GM12892 (cell line): Measurements from ENCODE around the gene FAM168A.
"Not testable (repeated sequence)": the region's sequence is repeated elsewhere in the genome, so short reads cannot be mapped to it uniquely, and the experiment has no call there.

Experiments used
- DNase-seq: peaks from one replicate; pipeline ENCODE4 v3.0.0; 2011; ENCODE audit not compliant: insufficient read length
- FAIRE-seq: peaks from 2 replicates; lab custom pipeline; 2011; peaks lifted over from hg19 to GRCh38; lab: Jason Lieb, UNC
- POLR2A ChIP-seq: IDR thresholded peaks from 2 replicates; pipeline ENCODE4 v1.6.1; 2011; ENCODE audit warnings: low read depth, low read length, control low read depth
- POLR2AphosphoS5 ChIP-seq: IDR thresholded peaks from 2 replicates; pipeline ENCODE4 v1.6.1; 2011; ENCODE audit warnings: low read depth, low read length, control low read depth
- TAF1 ChIP-seq: IDR thresholded peaks from 2 replicates; pipeline ENCODE4 v1.6.1; 2011; ENCODE audit warnings: low read depth, mild to moderate bottlenecking, control low read depth, low read length, borderline replicate concordance

FAM168A gene

GRCh38 chr11:73461964-73462363, 135.9 kb downstream of the FAM168A start:
- DNase-seq (no peak), FAIRE-seq (no peak)
- TF ChIP-seq TAF1 (no peak), POLR2A (no peak), POLR2AphosphoS5 (no peak)

GRCh38 chr11:73461335-73461840, 136.5 kb downstream of the FAM168A start:
- TF ChIP-seq POLR2A (no peak), TAF1 (no peak), POLR2AphosphoS5 (no peak)
- DNase-seq (no peak), FAIRE-seq (peak; percentile 71)

GRCh38 chr11:73458201-73458600, 139.7 kb downstream of the FAM168A start:
- TF ChIP-seq TAF1 (no peak), POLR2A (no peak), POLR2AphosphoS5 (no peak)
- FAIRE-seq (no peak), DNase-seq (no peak)

- no peak for DNase-seq
- no peak for FAIRE-seq
- TF ChIP-seq POLR2A (no peak), POLR2AphosphoS5 (no peak), TAF1 (no peak)
Observed at GRCh38 chr11:73454987-73455386, 142.9 kb downstream of the FAM168A start.

DNA sequence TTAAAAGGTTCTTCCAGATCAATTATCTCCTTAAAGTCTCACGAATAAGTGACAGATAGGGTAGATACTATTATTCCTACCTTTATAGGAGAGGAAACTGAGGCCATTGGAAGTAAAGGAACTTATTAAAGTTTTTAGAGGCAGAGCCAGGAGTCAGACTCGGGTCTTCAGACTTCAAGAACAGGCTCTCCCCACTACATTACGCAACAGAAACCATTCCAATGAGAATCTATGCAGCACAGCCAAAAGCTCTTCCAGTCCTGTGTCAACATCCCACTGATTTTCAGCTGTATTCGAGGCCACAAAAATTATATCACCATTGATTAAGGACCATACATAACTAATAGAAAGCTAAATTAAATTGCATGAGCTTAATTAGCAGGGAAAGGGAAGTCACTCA, 144.3 kb downstream of the FAM168A start:
- FAIRE-seq: no peak
- DNase-seq: no peak
- TF ChIP-seq TAF1: no peak
- no peak for TF ChIP-seq POLR2A
- TF ChIP-seq POLR2AphosphoS5: no peak

DNA sequence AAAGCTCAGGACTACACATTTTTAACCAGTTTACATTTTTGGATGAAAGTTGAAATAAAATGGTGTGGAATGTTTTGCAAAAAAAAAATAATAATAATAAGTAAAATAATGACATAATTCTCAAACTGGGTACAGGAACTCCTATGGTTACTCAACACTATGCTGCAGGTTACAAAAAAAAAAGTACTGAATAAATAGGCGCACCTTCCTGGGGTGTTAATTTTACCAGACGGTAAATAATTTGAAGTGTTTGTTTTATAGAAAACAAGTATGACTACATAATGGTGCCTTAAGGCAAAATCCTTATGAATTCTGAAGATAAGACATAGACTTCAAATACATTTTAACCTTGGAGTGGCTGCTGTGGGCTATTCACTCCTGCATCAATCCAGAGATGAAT, 145.2 kb downstream of the FAM168A start:
- DNase-seq (no peak), FAIRE-seq (peak; percentile 5)
- no peak for TF ChIP-seq POLR2A
- TF ChIP-seq TAF1: no peak
- TF ChIP-seq POLR2AphosphoS5: no peak

DNA sequence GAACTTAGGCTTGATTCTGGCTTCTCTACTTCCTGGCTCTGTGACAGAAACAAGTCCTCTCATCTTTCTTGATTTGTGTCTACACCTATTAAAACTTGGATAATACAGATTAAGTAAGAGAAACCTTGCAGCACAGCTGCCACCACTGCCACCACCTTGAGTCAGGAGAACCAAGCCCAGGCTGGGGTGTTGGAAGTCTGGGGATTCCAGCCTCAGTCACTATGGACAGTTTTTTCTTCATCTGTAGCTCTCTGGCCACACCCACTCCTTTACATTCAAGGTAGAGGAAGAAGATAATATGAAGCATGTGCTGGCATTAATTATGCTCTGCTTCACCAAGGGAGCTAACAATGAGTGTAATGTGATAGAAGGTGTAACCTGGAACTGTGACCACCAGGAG, 146.0 kb downstream of the FAM168A start:
- TF ChIP-seq TAF1: no peak
- no peak for TF ChIP-seq POLR2AphosphoS5
- no peak for TF ChIP-seq POLR2A
- FAIRE-seq (peak; percentile 54), DNase-seq (no peak)

- no peak for DNase-seq
- no peak for FAIRE-seq
- TF ChIP-seq TAF1: no peak
- no peak for TF ChIP-seq POLR2AphosphoS5
Observed at GRCh38 chr11:73446766-73447165, 151.1 kb downstream of the FAM168A start.

DNA sequence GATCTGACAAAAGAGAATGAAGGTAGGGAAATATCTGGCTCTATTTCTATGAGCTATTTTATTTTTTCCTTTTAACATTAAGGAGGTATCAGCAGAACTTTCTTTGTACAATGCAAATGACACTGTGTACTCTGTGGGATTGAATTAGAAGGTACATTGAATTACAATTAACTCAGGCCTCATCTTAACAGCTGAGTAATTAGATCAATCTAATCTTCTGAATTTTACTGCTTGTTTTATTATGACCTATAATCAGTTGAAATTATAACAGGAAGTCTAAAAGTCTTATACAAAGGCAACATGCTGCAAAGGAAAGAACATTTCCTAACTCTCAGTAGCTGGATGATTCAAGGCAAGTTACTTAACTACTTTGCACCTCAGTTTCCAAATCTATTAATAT, 151.9 kb downstream of the FAM168A start:
- FAIRE-seq: no peak
- no peak for DNase-seq
- TF ChIP-seq TAF1 (no peak), POLR2A (no peak), POLR2AphosphoS5 (no peak)

- no peak for DNase-seq
- TF ChIP-seq POLR2AphosphoS5: no peak
- TF ChIP-seq TAF1: no peak
- TF ChIP-seq POLR2A: no peak
- peak; percentile 44 for FAIRE-seq
Observed at GRCh38 chr11:73439002-73439843, 158.7 kb downstream of the FAM168A start.

- DNase-seq, FAIRE-seq: not testable (repeated sequence)
Observed at GRCh38 chr11:73436859-73437258, 161.1 kb downstream of the FAM168A start.

DNA sequence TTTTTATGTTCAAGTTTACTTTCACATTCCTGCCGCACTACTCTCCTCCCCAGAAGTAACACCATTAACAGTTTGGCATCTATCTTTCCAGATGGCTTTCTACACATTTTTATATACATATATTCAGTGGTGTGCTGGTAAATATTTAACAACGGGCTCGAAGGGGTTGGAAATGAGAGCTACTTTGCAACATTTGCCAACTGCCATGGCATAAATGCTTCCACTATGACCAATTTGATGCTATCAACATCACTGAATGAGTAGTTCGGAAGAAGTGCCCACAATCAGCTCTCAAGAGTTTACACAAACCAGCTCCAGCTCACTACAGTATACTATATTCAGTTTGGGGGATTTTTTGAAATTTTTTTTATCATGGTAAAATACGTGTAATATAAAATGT, 166.5 kb downstream of the FAM168A start:
- no peak for DNase-seq
- TF ChIP-seq TAF1 (no peak), POLR2A (no peak), POLR2AphosphoS5 (no peak)
- no peak for FAIRE-seq

DNA sequence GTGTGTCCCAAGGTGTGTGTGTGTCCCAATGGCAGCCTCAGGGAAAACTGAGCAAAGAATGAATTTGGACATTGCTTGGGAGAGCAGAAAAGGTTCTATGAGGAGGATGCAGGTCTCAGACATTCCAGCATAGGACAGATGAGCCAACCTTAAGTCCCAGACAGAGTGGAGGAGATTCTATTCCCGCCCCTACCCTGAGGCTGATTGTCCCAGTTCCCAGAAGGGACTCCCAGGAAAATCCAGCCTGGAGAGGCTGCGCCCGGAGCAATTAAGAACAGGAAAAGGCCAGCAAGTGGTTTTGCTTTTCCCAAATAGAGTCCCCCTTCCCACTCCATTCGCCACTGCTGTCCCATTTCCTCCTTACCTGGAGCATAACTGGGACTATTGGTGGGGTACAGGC, 167.6 kb downstream of the FAM168A start:
- TF ChIP-seq POLR2A (no peak), POLR2AphosphoS5 (no peak), TAF1 (no peak)
- no peak for DNase-seq
- FAIRE-seq: no peak
